ENCODE results near the gene FILIP1L. TPM values are rescaled to one million over a fixed set of nuclear protein-coding genes. Genes with fewer than 3 reads are reported as not detected.

The FILIP1L gene
- total RNA-seq, 2 donors from 2014 or later, result 9.5 to 28.2 TPM

DNA sequence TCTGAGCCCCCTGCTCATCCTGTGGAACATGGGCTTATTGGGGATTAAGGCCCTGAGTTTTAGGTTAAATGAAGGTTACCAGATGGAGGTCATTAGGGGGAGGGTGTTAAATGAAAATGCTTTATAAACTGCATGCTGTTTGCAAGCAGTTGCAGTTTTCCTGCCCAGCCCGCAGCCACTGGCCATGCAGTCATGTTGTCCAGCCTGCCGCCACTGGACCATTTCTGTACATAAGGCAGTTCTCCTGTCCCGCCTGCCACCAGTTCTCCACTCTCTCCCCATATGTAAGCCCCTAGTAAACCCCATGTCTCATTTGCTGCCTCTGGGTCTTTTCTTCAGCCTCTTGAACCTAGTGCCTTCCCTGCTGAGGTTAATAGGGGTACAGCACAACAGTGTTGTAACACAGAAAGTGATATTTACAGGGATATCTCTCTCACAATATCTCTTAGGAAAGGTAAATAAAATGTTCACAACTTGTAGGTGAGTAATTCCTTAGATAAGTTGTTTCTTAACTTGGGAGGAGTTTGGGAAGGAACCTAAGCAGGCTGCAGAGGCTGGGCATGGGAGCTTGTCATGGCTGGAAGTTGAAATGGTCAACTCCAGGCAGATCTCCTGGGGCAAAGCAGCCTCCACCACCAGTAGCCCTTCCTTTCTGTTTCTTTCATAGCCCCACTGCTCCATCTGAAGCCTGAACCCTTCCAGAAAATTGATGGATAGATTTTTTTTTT lies 148.5 kb downstream of the FILIP1L start:
- H3K27me3 ChIP-seq (replicated peaks; ENCODE audit: insufficient read depth), result no peaks in the 10 kb centered on the region
- no peaks in the 10 kb centered on the region for H3K9me3 ChIP-seq
- intact Hi-C loops (cut with DNase I), result loop anchor here (5.0 kb wide), 2 partner anchors 39 to 76 kb away; no protein-coding TSS in a partner anchor
- H3K4me1 ChIP-seq (replicated peaks), result no peaks in the 10 kb centered on the region
- TF ChIP-seq POLR2AphosphoS5 (IDR thresholded peaks at IDR 0.05) (no peak), POLR2A (IDR thresholded peaks at IDR 0.05) (no peak)
- TF ChIP-seq, protein P1, sequence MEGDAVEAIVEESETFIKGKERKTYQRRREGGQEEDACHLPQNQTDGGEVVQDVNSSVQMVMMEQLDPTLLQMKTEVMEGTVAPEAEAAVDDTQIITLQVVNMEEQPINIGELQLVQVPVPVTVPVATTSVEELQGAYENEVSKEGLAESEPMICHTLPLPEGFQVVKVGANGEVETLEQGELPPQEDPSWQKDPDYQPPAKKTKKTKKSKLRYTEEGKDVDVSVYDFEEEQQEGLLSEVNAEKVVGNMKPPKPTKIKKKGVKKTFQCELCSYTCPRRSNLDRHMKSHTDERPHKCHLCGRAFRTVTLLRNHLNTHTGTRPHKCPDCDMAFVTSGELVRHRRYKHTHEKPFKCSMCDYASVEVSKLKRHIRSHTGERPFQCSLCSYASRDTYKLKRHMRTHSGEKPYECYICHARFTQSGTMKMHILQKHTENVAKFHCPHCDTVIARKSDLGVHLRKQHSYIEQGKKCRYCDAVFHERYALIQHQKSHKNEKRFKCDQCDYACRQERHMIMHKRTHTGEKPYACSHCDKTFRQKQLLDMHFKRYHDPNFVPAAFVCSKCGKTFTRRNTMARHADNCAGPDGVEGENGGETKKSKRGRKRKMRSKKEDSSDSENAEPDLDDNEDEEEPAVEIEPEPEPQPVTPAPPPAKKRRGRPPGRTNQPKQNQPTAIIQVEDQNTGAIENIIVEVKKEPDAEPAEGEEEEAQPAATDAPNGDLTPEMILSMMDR (IDR thresholded peaks at IDR 0.05), result no peak
- no peak overlapping the region for H3K27ac ChIP-seq
- 95% methylated on average over 3 of the region's 3 CpGs for WGBS
- H3K36me3 ChIP-seq, result no peaks in the 10 kb centered on the region
- no peak for DNase-seq (ENCODE audit: low spot score)
- H3K4me3 ChIP-seq, result no peak overlapping the region

DNA sequence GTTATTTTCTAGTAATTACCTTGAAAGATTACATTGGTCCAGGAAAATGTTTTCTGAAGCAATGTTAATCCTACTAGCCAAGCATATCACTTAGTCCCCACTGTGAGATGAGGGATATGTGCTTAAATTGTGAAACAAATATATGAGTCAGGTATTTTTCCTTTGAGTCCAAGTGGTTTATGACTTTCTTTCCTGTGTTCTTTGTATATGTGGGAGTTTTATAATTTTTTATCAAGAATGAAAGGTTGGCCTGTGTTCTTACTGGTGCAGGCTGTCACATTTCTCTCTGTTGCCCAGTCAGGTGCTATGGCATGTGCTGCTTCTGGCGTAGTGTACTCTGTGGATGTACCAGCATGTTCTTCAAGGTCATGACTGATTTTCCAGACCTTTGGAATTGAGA lies 149.2 kb downstream of the FILIP1L start:
- Histone ChIP-seq H3K36me3 (no peaks in the 10 kb centered on the region), H3K9me3 (no peaks in the 10 kb centered on the region), H3K27me3 (replicated peaks; ENCODE audit: insufficient read depth) (no peaks in the 10 kb centered on the region), H3K27ac (no peak overlapping the region), H3K4me3 (no peak overlapping the region), H3K4me1 (replicated peaks) (no peaks in the 10 kb centered on the region)
- no peak for TF ChIP-seq POLR2A (IDR thresholded peaks at IDR 0.05)
- no peak for TF ChIP-seq POLR2AphosphoS5 (IDR thresholded peaks at IDR 0.05)
- TF ChIP-seq, protein P1 (IDR thresholded peaks at IDR 0.05), result no peak
- WGBS, result 39% methylated on average over 1 of the region's 1 CpG
- no peak for DNase-seq (ENCODE audit: low spot score)
- intact Hi-C loops (cut with DNase I), result loop anchor here (5.0 kb wide), 2 partner anchors 38 to 77 kb away; no protein-coding TSS in a partner anchor

DNA sequence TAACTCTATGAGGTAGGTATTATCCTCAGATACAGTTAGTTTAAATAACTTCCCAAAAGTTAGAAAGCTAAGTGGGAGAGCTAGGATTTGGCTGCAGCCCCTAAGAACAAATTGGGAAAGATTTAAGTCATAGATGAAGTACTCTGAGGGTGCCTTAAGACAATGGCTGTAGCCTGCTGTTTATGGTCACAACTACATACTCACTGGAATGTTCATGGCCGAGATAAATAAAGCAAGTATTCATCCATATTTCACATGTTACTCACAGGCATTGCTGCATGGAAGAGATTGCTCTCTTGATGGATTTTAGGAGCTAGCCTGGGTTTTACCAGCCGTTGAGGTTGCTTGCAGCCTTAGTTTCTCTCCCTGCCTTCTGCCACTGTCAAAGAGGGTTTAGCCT lies 151.6 kb downstream of the FILIP1L start:
- no peaks in the 10 kb centered on the region for H3K9me3 ChIP-seq
- TF ChIP-seq POLR2AphosphoS5 (IDR thresholded peaks at IDR 0.05) (no peak), POLR2A (IDR thresholded peaks at IDR 0.05) (no peak)
- TF ChIP-seq, protein P1 (IDR thresholded peaks at IDR 0.05), result no peak
- WGBS, result 78% methylated on average over 2 of the region's 2 CpGs
- no peaks in the 10 kb centered on the region for H3K4me1 ChIP-seq (replicated peaks)
- intact Hi-C loops (cut with DNase I), result no loop called here
- H3K4me3 ChIP-seq, result no peak overlapping the region
- no peaks in the 10 kb centered on the region for H3K36me3 ChIP-seq
- no peaks in the 10 kb centered on the region for H3K27me3 ChIP-seq (replicated peaks; ENCODE audit: insufficient read depth)
- H3K27ac ChIP-seq, result no peak overlapping the region
- DNase-seq (ENCODE audit: low spot score), result no peak

DNA sequence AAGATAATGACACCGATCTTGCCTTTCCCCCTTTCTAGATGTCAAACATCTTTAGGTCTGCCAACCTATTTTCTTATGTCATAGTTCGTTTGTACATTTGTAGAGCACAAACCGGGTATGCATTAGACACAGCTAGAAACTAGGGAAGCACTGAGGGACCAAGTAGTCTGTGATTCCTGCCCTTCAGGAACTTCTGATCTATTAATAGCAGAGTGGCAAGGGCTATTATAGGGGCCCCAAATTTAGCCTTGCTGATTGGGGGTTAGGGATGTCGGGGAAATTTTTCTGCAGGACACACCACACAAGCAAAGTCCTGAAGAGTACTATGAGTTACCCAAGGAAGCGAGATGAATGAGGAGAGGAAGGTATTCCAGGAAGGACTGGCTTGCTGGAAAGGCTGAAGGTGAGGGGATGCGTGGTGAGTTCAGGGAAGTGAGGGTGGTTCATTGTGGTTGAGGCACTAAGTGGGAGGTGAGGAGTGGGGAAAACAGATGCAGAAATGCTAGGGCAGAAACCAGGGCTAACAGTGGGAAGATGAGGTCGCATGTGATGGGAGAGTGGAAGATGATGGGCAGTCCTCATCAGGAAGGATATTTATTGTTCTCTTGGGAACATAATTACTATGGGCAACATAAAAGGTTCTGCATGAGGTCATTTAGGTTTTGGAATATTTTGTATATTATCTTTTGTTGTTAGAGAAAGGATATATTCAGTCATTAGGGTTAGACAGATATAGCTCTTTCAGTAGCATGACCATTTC lies 152.4 kb downstream of the FILIP1L start:
- no peak overlapping the region for H3K27ac ChIP-seq
- no peaks in the 10 kb centered on the region for H3K36me3 ChIP-seq
- H3K9me3 ChIP-seq, result no peaks in the 10 kb centered on the region
- intact Hi-C loops (cut with DNase I), result no loop called here
- 91% methylated on average over 7 of the region's 7 CpGs for WGBS
- DNase-seq (ENCODE audit: low spot score), result no peak
- no peaks in the 10 kb centered on the region for H3K4me1 ChIP-seq (replicated peaks)
- H3K4me3 ChIP-seq, result no peak overlapping the region
- no peaks in the 10 kb centered on the region for H3K27me3 ChIP-seq (replicated peaks; ENCODE audit: insufficient read depth)
- TF ChIP-seq POLR2AphosphoS5 (IDR thresholded peaks at IDR 0.05) (no peak), POLR2A (IDR thresholded peaks at IDR 0.05) (no peak)
- TF ChIP-seq, protein P1 (IDR thresholded peaks at IDR 0.05), result no peak
